Right atrium auricular region (tissue), 2 donors: ENCODE data around the gene LNP1. TPM values are rescaled to one million over a fixed set of nuclear protein-coding genes. Genes with fewer than 3 reads are reported as not detected.

ENCODE experiments used
- DNase-seq: peaks from one replicate; pipeline ENCODE4 v3.0.0-alpha.2; 2019; ENCODE audit warnings: low spot score
- H3K27ac ChIP-seq, 2 donors: fragments of 200-600 bp; sonication (generic); 1 replicate in 1 of 2; 2 replicates in 1 of 2; pipeline ENCODE4 v1.5.1; 2016 to 2019
- H3K27me3 ChIP-seq, 2 donors: fragments of 200-600 bp; sonication (generic); one replicate each; pipeline versions ENCODE4 v1.5.1 to v1.6.0; 2017 to 2019
- H3K36me3 ChIP-seq: fragments of 200-600 bp; sonication (generic); one replicate; pipeline ENCODE4 v1.5.1; 2016
- H3K4me1 ChIP-seq, 2 donors: fragments of 200-600 bp; sonication (generic); one replicate each; pipeline versions ENCODE4 v1.5.1 to v1.6.0; 2017 to 2019
- H3K4me3 ChIP-seq, 2 donors: fragments of 200-600 bp; sonication (generic); 1 replicate in 1 of 2; 2 replicates in 1 of 2; pipeline ENCODE4 v1.5.1; 2017 to 2019; ENCODE audit warnings: mild to moderate bottlenecking in 1 of 2, moderate library complexity in 1 of 2
- H3K9me3 ChIP-seq, 2 donors: fragments of 200-600 bp; sonication (generic); one replicate each; pipeline ENCODE4 v1.5.1; 2019
- CTCF ChIP-seq, 2 donors: fragments of 200-600 bp; sonication (generic); IDR thresholded peaks; one replicate each; pipeline ENCODE4 v1.5.1; 2019; ENCODE audit warnings: antibody characterized with exemption in 2 of 2
- total RNA-seq, 2 donors: library from RNA; depleted of rRNA; stranded (reverse); fragments of >200 nt; gene quantifications; one replicate each; pipeline ENCODE4 v1.1.0, GENCODE V29; 2016

LNP1 gene
- total RNA-seq, 2 donors from 2014 or later: 4.6 to 5.4 TPM

DNA sequence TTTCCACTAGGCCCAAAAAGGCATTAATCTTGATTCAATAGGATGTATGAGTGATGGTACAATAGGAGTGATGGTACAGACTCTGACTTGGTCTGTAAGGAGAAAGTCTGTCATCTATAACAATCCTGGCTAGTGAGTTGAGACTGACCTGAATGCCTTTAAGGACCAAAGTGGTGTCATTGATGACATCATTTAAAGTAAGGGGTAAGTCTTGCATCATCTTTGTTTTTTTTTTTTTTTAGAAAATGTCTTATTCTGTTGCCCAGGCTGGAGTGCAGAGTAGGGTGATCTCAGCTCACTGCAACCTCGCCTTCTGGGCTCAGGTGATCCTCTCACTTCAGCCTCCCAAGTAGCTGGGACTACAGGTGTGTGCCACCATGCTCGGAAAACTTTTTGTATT, 85.5 kb downstream of the LNP1 start:
- Histone ChIP-seq H3K9me3 (no peaks in the 10 kb centered on the region), H3K27ac (no peak overlapping the region), H3K4me1 (peaks cover 0 to 4% of the 10 kb centered on the region in 2 donors), H3K4me3 (no peak overlapping the region), H3K36me3 (no peaks in the 10 kb centered on the region), H3K27me3 (no peaks in the 10 kb centered on the region)
- no peak for TF ChIP-seq CTCF (IDR thresholded peaks at IDR 0.05)
- no peak for DNase-seq

DNA sequence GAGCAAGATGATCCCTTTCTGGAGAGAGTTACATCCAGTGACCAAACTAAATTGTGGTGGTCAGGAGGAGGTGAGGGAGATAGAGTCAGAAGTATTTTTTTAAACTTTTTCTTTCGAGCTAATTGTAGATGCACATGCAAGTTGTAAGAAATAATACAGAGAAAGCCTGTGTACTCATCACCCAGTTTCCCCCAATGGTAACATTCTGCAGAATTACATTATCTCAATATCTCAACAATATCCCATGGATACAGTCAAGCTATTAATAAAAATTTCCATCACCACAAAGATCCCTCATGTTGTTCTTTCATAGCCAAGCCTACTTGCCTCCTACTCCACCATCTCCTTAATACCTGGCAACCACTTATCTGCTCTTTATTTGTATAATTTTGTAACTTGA, 87.8 kb downstream of the LNP1 start:
- TF ChIP-seq CTCF (IDR thresholded peaks at IDR 0.05): no peak
- Histone ChIP-seq H3K4me3 (no peak overlapping the region), H3K9me3 (no peaks in the 10 kb centered on the region), H3K27me3 (no peaks in the 10 kb centered on the region), H3K36me3 (no peaks in the 10 kb centered on the region), H3K4me1 (peaks cover 0 to 8% of the 10 kb centered on the region in 2 donors), H3K27ac (no peak overlapping the region)
- no peak for DNase-seq

DNA sequence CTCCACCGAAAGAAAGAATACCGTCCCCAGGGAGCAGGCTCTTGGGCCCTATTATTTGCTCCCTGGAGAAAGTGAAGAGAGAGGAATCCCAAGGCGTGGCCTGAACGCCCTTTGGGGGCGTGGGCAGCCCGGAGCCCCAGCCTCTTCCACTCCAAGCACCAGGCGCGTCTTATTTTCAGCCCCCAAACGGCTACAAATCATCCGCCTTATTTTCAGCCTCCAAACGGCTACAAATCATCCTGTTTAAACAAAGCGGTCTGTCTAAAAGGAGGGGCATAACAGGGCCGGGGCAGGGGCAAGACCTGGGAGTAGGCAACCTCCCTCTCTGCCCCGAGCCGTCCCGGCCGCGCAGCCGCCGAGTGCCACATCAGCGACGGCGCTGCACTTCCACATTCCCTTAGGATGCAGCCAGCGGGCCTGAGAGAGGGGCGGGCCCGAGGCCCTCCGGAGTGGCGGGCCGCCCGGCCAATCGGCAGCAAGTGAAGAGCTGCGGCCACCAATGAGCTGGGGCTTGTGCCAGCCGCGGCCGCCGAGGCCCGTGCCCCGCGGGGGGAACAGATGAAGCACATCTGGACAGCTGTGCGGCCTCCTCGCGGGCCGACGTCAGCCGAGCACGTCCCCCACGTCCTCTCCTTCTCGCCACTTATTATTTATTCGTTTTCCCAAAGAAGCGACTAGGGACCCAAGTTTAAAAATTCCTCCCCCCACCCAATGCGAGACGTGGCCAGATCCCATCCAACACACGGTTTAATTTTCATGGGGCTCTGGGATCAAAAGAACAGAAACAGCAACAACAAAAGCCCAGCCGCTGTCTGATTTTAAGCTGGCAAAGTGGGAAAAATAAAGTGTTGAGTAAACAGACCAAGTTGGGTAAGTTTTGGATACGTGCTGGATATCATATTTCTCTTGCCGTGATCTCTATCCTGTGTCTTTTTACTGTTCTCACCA, 91.0 kb downstream of the LNP1 start, which contains the start of gene TMEM45A:
TMEM45A (plus strand) TSS at position 561 of the 948 bp plus-strand sequence. CDS start 62,593 bp downstream, outside the sequence.
- TF ChIP-seq CTCF (IDR thresholded peaks at IDR 0.05): no peak
- DNase-seq: peak; percentile 98
- Histone ChIP-seq H3K36me3 (no peaks in the 10 kb centered on the region), H3K4me3 (peak within 1 kb of the TSS; percentile 57 to 59), H3K4me1 (peaks cover 0 to 8% of the 10 kb centered on the region in 2 donors), H3K27me3 (no peaks in the 10 kb centered on the region), H3K9me3 (no peaks in the 10 kb centered on the region), H3K27ac (peak within 1 kb of the TSS; percentile 78 to 90)

GRCh38 chr3:100496711-100497261, 95.4 kb downstream of the LNP1 start:
- Histone ChIP-seq H3K4me1 (peaks cover 0 to 4% of the 10 kb centered on the region in 2 donors), H3K9me3 (no peaks in the 10 kb centered on the region), H3K36me3 (no peaks in the 10 kb centered on the region), H3K4me3 (no peak overlapping the region), H3K27ac (no peak overlapping the region), H3K27me3 (no peaks in the 10 kb centered on the region)
- TF ChIP-seq CTCF (IDR thresholded peaks at IDR 0.05): no peak
- no peak for DNase-seq

- H3K27me3 ChIP-seq: no peaks in the 10 kb centered on the region
- DNase-seq: no peak
- H3K36me3 ChIP-seq: no peaks in the 10 kb centered on the region
- H3K9me3 ChIP-seq: no peaks in the 10 kb centered on the region
- TF ChIP-seq CTCF (IDR thresholded peaks at IDR 0.05): no peak
- no peak overlapping the region for H3K27ac ChIP-seq
- no peaks in the 10 kb centered on the region for H3K4me1 ChIP-seq
- H3K4me3 ChIP-seq: no peak overlapping the region
These were observed 98.3 kb downstream of the LNP1 start for GRCh38 chr3:100499651-100500050.
